Nephron progenitor cell (in vitro differentiated cells): Measurements from ENCODE around the gene PRCC.

Source experiments
- DNase-seq: peaks from one replicate; pipeline ENCODE4 v3.0.0; 2021
- H3K27ac Mint-ChIP-seq: 2 replicates; pipeline ENCODE4 v1.8.0; 2021; ENCODE audit warnings: mild to moderate bottlenecking, moderate library complexity, mixed read lengths
- H3K27me3 Mint-ChIP-seq: 2 replicates; pipeline ENCODE4 v1.8.0; 2021; ENCODE audit warnings: mild to moderate bottlenecking, low read depth, mixed read lengths; ENCODE audit not compliant: poor library complexity
- H3K36me3 Mint-ChIP-seq: 2 replicates; pipeline ENCODE4 v1.8.0; 2021; ENCODE audit warnings: low read depth, mixed read lengths
- H3K4me1 Mint-ChIP-seq: 2 replicates; pipeline ENCODE4 v1.8.0; 2021; ENCODE audit warnings: mixed read lengths
- H3K4me3 Mint-ChIP-seq: 2 replicates; pipeline ENCODE4 v1.8.0; 2021; ENCODE audit warnings: mild to moderate bottlenecking, moderate library complexity, mixed read lengths
- H3K9me3 Mint-ChIP-seq: 2 replicates; pipeline ENCODE4 v1.8.0; 2021; ENCODE audit warnings: mild to moderate bottlenecking, moderate library complexity, mixed read lengths
- TF ChIP-seq, protein P1 (sequence below): fragments of 200-600 bp; sonication (generic); IDR thresholded peaks from 2 replicates; pipeline ENCODE4 v1.5.0; 2021; ENCODE audit warnings: antibody characterized with exemption

PRCC gene

GRCh38 chr1:156840186-156840897 lies 73.0 kb downstream of the PRCC start:
- TF ChIP-seq, protein P1, sequence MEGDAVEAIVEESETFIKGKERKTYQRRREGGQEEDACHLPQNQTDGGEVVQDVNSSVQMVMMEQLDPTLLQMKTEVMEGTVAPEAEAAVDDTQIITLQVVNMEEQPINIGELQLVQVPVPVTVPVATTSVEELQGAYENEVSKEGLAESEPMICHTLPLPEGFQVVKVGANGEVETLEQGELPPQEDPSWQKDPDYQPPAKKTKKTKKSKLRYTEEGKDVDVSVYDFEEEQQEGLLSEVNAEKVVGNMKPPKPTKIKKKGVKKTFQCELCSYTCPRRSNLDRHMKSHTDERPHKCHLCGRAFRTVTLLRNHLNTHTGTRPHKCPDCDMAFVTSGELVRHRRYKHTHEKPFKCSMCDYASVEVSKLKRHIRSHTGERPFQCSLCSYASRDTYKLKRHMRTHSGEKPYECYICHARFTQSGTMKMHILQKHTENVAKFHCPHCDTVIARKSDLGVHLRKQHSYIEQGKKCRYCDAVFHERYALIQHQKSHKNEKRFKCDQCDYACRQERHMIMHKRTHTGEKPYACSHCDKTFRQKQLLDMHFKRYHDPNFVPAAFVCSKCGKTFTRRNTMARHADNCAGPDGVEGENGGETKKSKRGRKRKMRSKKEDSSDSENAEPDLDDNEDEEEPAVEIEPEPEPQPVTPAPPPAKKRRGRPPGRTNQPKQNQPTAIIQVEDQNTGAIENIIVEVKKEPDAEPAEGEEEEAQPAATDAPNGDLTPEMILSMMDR, result no peak
- no peaks in the 10 kb centered on the region for H3K9me3 Mint-ChIP-seq

GRCh38 chr1:156840898-156841279 lies 73.6 kb downstream of the PRCC start:
- TF ChIP-seq, protein P1, result no peak
- Mint-ChIP-seq H3K4me1 (peaks cover 53% of the 10 kb centered on the region), H3K9me3 (no peaks in the 10 kb centered on the region), H3K27me3 (peaks cover 86% of the 10 kb centered on the region), H3K4me3 (no peak overlapping the region), H3K36me3 (no peaks in the 10 kb centered on the region), H3K27ac (no peak overlapping the region)
- no peak for DNase-seq

More at GRCh38 chr1:156840186-156840897, 73.0 kb downstream of the PRCC start:
- peaks cover 86% of the 10 kb centered on the region for H3K27me3 Mint-ChIP-seq
- no peak for DNase-seq
- no peak overlapping the region for H3K4me3 Mint-ChIP-seq
- H3K27ac Mint-ChIP-seq, result no peak overlapping the region
- no peaks in the 10 kb centered on the region for H3K36me3 Mint-ChIP-seq
- H3K4me1 Mint-ChIP-seq, result peaks cover 53% of the 10 kb centered on the region

- Mint-ChIP-seq H3K27ac (no peak overlapping the region), H3K27me3 (peaks cover 86% of the 10 kb centered on the region), H3K4me3 (no peak overlapping the region), H3K36me3 (no peaks in the 10 kb centered on the region), H3K4me1 (peaks cover 48% of the 10 kb centered on the region), H3K9me3 (no peaks in the 10 kb centered on the region)
- DNase-seq, result peak; percentile 36
- TF ChIP-seq, protein P1, result no peak
These were observed 74.0 kb downstream of the PRCC start for GRCh38 chr1:156841295-156841855.

- no peak for DNase-seq
- no peak overlapping the region for H3K4me3 Mint-ChIP-seq
- H3K27me3 Mint-ChIP-seq, result peaks cover 88% of the 10 kb centered on the region
- H3K27ac Mint-ChIP-seq, result no peak overlapping the region
- H3K36me3 Mint-ChIP-seq, result no peaks in the 10 kb centered on the region
- no peaks in the 10 kb centered on the region for H3K9me3 Mint-ChIP-seq
- H3K4me1 Mint-ChIP-seq, result peaks cover 43% of the 10 kb centered on the region
- TF ChIP-seq, protein P1, result no peak
These were observed 75.4 kb downstream of the PRCC start for GRCh38 chr1:156842618-156843300.

- Mint-ChIP-seq H3K9me3 (no peaks in the 10 kb centered on the region), H3K36me3 (no peaks in the 10 kb centered on the region), H3K4me3 (no peak overlapping the region), H3K27me3 (peaks cover 97% of the 10 kb centered on the region), H3K27ac (no peak overlapping the region), H3K4me1 (peaks cover 49% of the 10 kb centered on the region)
- TF ChIP-seq, protein P1, result no peak
- DNase-seq, result no peak
These were observed 76.8 kb downstream of the PRCC start for GRCh38 chr1:156844102-156844501.
